ENCODE data around the gene ARHGEF28.

ARHGEF28 gene

DNA sequence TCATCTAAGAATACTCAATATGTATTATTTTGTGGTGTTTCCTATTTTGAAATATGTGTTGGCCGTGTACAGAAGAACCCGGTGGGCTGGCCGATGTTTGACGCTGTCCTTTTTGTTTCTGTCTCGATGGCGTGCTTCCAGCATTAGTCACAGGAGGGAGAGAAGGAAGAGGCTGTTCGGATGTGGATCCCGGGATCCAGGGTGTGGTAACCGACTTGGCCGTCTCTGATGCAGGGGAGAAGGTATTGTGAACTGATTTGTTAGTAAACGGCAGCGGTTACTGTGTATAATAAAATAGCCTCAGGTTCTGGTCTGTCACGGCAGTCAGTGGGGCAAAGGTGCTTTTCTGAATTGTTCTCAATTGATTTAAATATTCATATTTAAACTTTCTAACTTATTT, 275.0 kb downstream of the ARHGEF28 start:
- peaks cover 28% of the 10 kb centered on the region for H3K36me3 ChIP-seq
- no peaks in the 10 kb centered on the region for H3K27me3 ChIP-seq
- no peak for TF ChIP-seq CTCF (IDR thresholded peaks at IDR 0.05; ENCODE audit: low read depth, low read length)
- H3K4me3 ChIP-seq (ENCODE audit: low read depth, low read length) = no peak overlapping the region
- H3K9me3 ChIP-seq = no peaks in the 10 kb centered on the region
- DNase-seq = no peak
- peaks cover 21% of the 10 kb centered on the region for H3K4me1 ChIP-seq

GRCh38 chr5:73901455-73901854, 275.5 kb downstream of the ARHGEF28 start:
- peaks cover 25% of the 10 kb centered on the region for H3K36me3 ChIP-seq
- no peak for DNase-seq
- peaks cover 21% of the 10 kb centered on the region for H3K4me1 ChIP-seq
- H3K9me3 ChIP-seq = no peaks in the 10 kb centered on the region
- peak; percentile 33 for TF ChIP-seq CTCF (IDR thresholded peaks at IDR 0.05; ENCODE audit: low read depth, low read length)
- no peak overlapping the region for H3K4me3 ChIP-seq (ENCODE audit: low read depth, low read length)
- no peaks in the 10 kb centered on the region for H3K27me3 ChIP-seq

GRCh38 chr5:73902327-73903051, 276.5 kb downstream of the ARHGEF28 start:
- Histone ChIP-seq H3K4me1 (peaks cover 21% of the 10 kb centered on the region), H3K36me3 (peaks cover 24% of the 10 kb centered on the region), H3K9me3 (no peaks in the 10 kb centered on the region), H3K27me3 (no peaks in the 10 kb centered on the region), H3K4me3 (ENCODE audit: low read depth, low read length) (peak overlapping the region; percentile 13; the same call in 1 of the 2 replicates)
- peak; percentile 30 for DNase-seq
- TF ChIP-seq CTCF (IDR thresholded peaks at IDR 0.05; ENCODE audit: low read depth, low read length) = peak; percentile 72

- Histone ChIP-seq H3K9me3 (no peaks in the 10 kb centered on the region), H3K36me3 (peaks cover 24% of the 10 kb centered on the region), H3K27me3 (no peaks in the 10 kb centered on the region), H3K4me3 (ENCODE audit: low read depth, low read length) (no peak overlapping the region), H3K4me1 (peaks cover 21% of the 10 kb centered on the region)
- no peak for DNase-seq
- TF ChIP-seq CTCF (IDR thresholded peaks at IDR 0.05; ENCODE audit: low read depth, low read length) = no peak
These were observed 277.2 kb downstream of the ARHGEF28 start for GRCh38 chr5:73903169-73903568.

GRCh38 chr5:73906277-73906676, 280.3 kb downstream of the ARHGEF28 start:
- Histone ChIP-seq H3K36me3 (peaks cover 30% of the 10 kb centered on the region), H3K4me1 (peaks cover 18% of the 10 kb centered on the region), H3K27me3 (no peaks in the 10 kb centered on the region), H3K9me3 (no peaks in the 10 kb centered on the region), H3K4me3 (ENCODE audit: low read depth, low read length) (no peak overlapping the region)
- no peak for DNase-seq
- TF ChIP-seq CTCF (IDR thresholded peaks at IDR 0.05; ENCODE audit: low read depth, low read length) = no peak

GRCh38 chr5:73907164-73907563, 281.2 kb downstream of the ARHGEF28 start:
- H3K36me3 ChIP-seq = peaks cover 39% of the 10 kb centered on the region
- no peak overlapping the region for H3K4me3 ChIP-seq (ENCODE audit: low read depth, low read length)
- no peak for DNase-seq
- H3K4me1 ChIP-seq = peaks cover 10% of the 10 kb centered on the region
- TF ChIP-seq CTCF (IDR thresholded peaks at IDR 0.05; ENCODE audit: low read depth, low read length) = no peak
- no peaks in the 10 kb centered on the region for H3K9me3 ChIP-seq
- H3K27me3 ChIP-seq = no peaks in the 10 kb centered on the region

Measured in BE2C (cell line).